PFSK-1 (cell line): ENCODE measurements around the gene TGFB2.

Experiments used
- FOXP2 ChIP-seq: optimal IDR thresholded peaks from 2 replicates; pipeline ENCODE3; 2011; ENCODE audit warnings: borderline replicate concordance, control low read depth, inconsistent platforms; ENCODE audit not compliant: insufficient read depth; ENCODE audit errors: extremely low read length, extremely low read depth
- POLR2AphosphoS5 ChIP-seq: IDR thresholded peaks from 2 replicates; pipeline ENCODE4 v1.6.1; 2012; ENCODE audit warnings: low read depth, mild to moderate bottlenecking, control low read depth, low read length, moderate library complexity
- SIN3A ChIP-seq: IDR thresholded peaks from 2 replicates; pipeline ENCODE4 v1.6.1; 2012; ENCODE audit warnings: mild to moderate bottlenecking, low read length, moderate library complexity, borderline replicate concordance; ENCODE audit not compliant: insufficient read depth
- TAF1 ChIP-seq: IDR thresholded peaks from 2 replicates; pipeline ENCODE4 v1.6.1; 2012; ENCODE audit warnings: low read length, control low read depth, borderline replicate concordance; ENCODE audit not compliant: insufficient read depth
- TF ChIP-seq, protein P1 (sequence below), 2 experiments: IDR thresholded peaks; 2 replicates each; pipeline versions ENCODE4 v1.6.1 to v1.8.0; 2011 to 2012; ENCODE audit warnings: low read depth in 2 of 2, low read length in 2 of 2, control low read depth in 1 of 2, inconsistent platforms in 1 of 2, mild to moderate bottlenecking in 1 of 2, moderate library complexity in 1 of 2; ENCODE audit not compliant: insufficient read depth in 1 of 2

Gene TGFB2

DNA sequence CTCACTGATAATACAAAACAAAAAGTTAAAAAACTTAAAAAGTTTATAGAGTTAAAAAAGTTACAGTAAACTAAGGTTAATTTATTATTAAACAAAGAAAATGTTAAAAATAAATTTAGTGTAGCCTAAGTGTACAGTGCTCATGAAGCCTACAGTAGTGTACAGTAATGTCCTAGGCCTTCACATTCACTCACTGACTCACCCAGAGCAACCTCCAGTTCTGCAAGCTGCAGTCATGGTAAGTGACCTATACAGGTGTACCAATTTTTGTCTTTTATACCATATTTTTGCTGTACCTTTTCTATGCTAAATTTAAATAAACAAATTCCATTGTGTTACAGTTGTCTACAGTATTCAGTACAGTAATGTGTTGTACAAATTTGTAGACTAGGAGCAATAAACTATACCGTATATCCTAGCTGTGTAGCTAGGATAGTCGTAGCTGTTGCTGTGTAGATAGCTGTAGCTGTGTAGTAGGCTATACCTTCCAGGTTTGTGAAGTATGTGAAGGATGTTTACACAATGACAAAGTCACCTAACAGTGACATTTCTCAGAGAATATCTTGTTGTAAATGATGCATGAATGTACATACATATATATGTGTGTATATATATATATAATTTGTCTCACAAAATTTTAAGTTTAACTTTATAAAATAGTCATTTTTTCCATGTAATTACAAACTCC is 140.2 kb downstream of the TGFB2 start:
- TF ChIP-seq, protein P1, sequence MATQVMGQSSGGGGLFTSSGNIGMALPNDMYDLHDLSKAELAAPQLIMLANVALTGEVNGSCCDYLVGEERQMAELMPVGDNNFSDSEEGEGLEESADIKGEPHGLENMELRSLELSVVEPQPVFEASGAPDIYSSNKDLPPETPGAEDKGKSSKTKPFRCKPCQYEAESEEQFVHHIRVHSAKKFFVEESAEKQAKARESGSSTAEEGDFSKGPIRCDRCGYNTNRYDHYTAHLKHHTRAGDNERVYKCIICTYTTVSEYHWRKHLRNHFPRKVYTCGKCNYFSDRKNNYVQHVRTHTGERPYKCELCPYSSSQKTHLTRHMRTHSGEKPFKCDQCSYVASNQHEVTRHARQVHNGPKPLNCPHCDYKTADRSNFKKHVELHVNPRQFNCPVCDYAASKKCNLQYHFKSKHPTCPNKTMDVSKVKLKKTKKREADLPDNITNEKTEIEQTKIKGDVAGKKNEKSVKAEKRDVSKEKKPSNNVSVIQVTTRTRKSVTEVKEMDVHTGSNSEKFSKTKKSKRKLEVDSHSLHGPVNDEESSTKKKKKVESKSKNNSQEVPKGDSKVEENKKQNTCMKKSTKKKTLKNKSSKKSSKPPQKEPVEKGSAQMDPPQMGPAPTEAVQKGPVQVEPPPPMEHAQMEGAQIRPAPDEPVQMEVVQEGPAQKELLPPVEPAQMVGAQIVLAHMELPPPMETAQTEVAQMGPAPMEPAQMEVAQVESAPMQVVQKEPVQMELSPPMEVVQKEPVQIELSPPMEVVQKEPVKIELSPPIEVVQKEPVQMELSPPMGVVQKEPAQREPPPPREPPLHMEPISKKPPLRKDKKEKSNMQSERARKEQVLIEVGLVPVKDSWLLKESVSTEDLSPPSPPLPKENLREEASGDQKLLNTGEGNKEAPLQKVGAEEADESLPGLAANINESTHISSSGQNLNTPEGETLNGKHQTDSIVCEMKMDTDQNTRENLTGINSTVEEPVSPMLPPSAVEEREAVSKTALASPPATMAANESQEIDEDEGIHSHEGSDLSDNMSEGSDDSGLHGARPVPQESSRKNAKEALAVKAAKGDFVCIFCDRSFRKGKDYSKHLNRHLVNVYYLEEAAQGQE (IDR thresholded peaks at IDR 0.05; ENCODE audit: insufficient read depth in 1 of 2, low read depth in 2 of 2, low read length in 2 of 2) = no peak
- TF ChIP-seq POLR2AphosphoS5 (no peak), SIN3A (no peak), TAF1 (no peak), FOXP2 (no peak)

DNA sequence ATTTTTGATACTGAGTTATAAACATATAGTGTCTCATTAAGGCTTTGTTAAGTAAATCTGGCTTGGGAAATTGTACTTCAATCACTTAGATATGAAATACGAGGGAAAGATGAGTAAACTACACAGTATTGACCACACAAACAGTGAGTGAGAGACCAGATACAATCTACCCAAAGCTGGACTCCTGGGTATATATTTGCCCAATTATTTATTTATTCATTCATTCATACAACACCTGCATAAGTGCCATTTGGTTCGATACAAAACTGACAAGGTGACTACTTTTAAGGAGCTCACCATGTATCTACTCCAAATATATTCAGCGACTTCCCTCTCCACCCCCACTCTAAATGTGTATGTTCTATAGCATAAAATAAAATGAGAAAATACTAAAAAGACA is 143.4 kb downstream of the TGFB2 start:
- TF ChIP-seq, protein P1 (IDR thresholded peaks at IDR 0.05; ENCODE audit: insufficient read depth in 1 of 2, low read depth in 2 of 2, low read length in 2 of 2) = no peak
- TF ChIP-seq FOXP2 = no peak
- no peak for TF ChIP-seq SIN3A
- TF ChIP-seq POLR2AphosphoS5 = no peak
- TF ChIP-seq TAF1 = no peak

DNA sequence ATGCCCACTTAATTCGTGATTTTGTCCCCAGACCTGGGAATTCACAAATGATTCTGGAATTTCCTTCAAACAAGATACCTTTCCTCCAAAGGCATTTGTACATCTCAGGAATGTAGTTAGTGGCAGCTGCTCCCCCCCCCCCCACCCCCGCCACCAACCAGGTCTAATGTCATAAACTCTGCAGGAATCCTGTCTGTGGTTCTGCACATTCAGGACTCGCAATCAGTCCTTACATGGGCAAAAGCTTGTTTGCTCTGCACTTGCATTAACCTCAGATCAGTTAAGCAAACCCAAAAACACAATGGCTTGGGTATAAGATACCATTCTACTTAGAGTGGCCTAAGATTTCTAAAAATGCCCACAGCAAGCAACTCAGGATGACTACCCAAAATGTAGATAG is 143.8 kb downstream of the TGFB2 start:
- no peak for TF ChIP-seq SIN3A
- TF ChIP-seq TAF1 = no peak
- no peak for TF ChIP-seq FOXP2
- no peak for TF ChIP-seq POLR2AphosphoS5
- TF ChIP-seq, protein P1 (IDR thresholded peaks at IDR 0.05; ENCODE audit: insufficient read depth in 1 of 2, low read depth in 2 of 2, low read length in 2 of 2) = no peak

DNA sequence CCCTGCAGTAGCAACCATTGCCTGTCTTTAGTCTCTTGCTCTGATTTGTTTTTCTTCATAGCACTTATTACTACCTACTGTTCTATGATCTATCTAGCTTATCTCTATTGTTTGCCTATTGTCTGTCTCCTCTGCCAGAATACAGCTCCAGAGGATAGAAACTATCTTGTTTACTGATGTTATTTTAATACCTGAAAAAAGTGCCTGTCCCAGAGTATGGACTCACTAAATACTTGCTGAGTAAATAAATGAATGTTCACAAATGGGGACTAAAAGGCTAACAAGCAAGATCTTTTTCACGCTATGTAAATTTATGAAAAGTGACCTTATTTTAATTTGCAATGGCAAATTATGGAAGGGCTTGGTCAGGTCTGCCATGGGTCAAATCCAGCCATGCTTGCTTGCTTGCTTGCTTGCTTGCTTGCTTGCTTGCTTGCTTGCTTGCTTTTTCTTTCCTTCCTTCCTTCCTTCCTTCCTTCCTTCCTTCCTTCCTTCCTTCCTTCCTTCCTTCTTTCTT is 145.3 kb downstream of the TGFB2 start:
- TF ChIP-seq TAF1 (no peak), FOXP2 (no peak), POLR2AphosphoS5 (no peak), SIN3A (no peak)
- TF ChIP-seq, protein P1 (IDR thresholded peaks at IDR 0.05; ENCODE audit: insufficient read depth in 1 of 2, low read depth in 2 of 2, low read length in 2 of 2) = no peak

DNA sequence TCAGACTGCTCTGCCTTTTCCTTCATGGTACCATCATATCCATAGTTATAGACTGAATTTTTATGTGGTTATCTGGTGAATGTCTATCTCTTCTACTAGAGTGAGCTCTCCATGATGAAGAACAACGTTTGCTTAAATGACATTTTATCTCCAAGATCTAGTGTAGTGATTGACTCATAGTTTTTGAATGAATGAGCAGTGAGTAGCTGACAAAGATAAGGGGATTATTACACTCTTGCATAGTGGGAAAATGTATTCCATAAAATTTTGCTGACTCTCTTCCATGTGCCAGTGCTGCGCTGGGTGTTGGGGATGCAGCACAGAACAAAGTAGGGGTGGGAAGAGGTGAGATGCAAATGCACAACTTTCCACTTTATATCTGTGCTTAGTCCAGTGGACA is 147.7 kb downstream of the TGFB2 start:
- TF ChIP-seq POLR2AphosphoS5 (no peak), SIN3A (no peak), FOXP2 (no peak)
- TF ChIP-seq, protein P1 (IDR thresholded peaks at IDR 0.05; ENCODE audit: insufficient read depth in 1 of 2, low read depth in 2 of 2, low read length in 2 of 2) = 0 out of 4 replicates have a peak, but pooled peaks of 1 of the 2 experiments have one; percentile 10
